ENCODE results near the gene UST.
"Not testable (repeated sequence)": the region's sequence is repeated elsewhere in the genome, so short reads cannot be mapped to it uniquely, and the experiment has no call there.

The UST gene

DNA sequence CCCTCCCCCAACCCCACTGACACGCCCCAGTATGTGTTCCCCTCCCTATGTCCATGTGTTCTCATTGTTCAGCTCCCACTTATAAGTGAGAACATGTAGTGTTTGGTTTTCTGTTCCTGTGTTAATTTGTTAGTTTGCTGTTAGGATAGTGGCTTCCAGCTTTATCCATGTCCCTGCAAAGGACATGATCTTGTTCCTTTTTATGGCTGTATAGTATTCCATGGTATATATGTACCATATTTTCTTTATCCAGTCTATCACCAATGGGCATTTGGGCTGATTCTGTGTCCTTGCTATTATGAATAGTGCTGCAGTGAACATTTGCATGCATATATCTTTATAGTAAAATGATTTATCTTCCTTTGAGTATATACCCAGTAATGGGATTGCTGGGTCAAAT is 259.4 kb downstream of the UST start:
- DNase-seq (ENCODE audit: low read depth in 3 of 3), result not testable (repeated sequence)

DNA sequence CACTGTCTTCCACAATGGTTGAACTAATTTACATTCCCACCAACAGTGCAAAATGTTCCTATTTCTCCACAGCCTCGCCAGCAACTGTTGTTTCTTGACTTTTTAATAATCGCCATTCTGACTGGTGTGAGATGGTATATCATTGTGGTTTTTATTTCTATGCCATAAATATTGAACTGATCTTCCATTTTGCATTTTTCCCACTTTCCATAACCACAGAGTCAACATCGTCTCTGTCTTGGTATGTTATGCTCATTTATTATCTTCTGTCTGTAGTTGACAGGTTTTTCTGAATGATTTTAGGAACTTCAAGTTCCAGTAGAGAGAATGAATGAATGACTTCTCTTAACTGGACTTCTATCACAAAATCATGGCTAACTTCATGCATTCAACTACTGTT is 259.8 kb downstream of the UST start:
- DNase-seq (ENCODE audit: low read depth in 3 of 3), result no peak

DNA sequence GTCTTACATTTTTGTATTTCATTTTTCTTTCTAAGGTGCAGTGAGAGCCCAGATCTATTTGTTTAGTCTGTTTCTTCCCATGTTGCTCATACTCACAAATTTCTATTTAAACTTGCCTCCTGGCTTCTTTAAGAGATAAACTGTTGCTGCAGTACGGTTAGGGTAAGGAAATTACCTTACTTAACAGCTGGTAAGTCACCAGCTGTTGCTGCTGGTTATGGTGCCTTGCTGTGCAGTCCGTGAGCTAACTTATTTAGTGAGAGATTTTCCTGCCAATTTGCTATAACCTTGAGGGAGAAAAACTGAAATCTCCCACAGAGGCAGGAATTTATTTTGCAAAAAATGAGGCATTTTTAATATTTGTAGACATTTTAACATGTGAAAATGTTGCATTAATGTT is 261.0 kb downstream of the UST start:
- DNase-seq (ENCODE audit: low read depth in 3 of 3), result no peak

DNA sequence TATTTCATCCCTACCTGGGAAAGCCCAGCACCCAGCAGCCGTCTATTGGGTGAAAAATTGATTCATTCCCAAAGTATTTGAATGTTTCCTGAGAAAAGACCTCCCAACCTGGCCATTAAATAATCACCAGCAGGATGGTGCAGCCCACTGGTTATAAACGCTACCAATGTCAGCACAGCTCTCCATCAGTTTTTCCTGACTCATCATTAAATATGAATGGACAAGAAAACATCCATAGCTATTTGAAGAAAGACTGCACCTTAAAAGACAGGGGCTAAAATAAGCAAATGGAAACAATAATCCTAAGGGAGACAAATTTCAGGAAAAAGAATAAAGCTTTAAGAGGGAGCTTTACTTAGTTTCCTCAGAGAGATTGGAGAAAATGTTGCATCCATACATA is 261.9 kb downstream of the UST start:
- no peak for DNase-seq (ENCODE audit: low read depth in 3 of 3)

DNA sequence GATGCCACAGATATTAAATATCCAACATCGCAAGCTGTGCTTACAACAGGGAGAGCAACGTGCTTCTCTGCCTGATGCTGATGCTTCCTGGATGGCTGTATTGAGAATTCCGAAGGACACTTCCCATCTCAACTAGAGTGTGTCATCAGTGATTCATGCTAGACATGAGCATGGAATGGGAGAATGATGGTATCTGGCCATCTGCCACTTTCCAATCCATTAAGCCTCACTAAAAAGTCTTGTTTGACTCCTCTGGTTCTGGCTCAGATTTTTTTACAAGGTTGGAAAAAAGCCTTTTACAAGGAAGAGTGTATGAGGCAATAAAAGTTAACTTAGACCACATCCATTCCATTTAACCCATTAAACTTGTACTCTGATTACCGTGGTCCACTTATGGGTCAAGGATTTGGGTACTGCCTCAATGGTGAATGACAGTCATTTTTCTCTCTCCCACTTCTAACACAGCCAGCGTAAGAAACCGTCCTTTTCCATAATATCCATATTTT is 265.3 kb downstream of the UST start:
- DNase-seq (ENCODE audit: low read depth in 3 of 3), result no peak

DNA sequence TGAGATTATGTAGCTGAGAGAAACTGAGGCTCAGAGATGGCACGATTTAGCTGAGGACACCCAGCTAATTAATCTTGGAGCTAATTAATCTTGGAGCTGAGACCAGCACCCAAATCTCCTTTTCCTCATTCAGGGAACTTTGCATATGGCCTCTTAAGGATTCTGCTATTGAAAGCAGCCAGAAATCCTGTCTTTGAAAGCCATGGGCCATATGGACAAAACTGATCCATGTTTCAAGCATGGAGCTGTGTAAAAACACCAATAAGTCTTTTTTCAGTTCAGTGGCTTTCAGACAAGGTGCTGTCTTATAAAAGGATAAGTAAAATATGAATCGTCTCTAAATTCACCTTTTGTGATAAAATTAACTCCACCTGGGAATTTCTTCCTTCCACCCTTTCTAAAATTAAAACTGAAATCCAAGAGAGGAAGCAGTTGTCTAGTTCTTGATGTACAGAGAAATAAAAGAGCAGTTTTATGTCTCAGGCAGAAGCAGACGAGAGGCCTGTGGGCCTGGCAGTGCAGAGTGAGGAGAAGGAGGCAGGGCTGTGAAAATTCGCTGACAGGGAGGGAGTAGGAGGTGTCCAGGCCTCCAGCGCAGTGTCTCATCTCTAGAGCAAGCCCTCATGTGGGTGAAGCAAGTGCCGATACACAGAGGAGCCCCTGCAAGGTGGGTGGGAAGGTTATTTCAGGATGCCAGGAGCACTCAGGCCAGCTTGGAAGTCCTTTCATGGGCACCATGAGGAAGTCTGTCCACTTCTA is 266.9 kb downstream of the UST start:
- no peak for DNase-seq (ENCODE audit: low read depth in 3 of 3)

DNA sequence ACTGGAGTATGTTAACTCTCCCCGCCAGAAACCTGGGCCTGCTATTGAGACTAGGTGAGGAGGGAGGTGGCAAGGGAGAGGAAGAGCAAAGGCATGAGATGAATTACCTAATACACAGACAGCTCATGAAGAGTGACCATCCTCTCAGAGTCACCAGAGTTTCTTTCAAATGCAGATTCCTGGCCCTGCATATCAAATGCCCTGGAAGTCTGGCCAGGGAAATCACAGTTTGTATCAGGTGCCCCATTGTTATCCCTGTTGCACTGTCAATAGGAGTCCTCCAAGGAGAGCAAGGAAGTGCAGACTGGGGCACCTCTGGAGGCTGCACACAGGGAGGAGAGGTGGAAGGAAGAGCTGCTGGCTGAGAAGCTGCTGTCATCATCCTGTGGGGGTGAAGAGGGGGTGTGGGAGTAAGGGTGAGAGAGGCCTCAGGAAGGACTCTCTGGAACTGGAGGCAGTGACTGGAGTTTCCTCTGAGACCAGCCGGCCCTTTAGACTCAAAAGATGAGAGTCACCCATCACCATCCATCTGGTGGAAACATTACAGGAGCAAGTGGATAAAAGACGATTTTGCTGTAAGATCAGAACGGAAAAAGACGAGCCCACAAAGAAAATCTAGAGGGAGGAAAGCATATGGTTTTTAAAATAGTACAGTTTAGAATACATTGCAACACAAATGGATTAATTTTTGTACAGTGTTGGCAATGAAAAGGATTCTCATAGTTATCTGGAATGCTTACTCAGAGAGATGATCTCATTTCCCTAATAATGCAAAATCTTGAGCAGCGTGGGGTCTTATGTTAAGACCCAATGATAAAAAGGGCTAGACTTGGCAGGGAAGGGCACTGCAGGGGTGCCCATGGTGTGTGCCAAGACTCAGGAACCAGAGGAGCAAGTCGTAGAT is 268.1 kb downstream of the UST start:
- no peak for DNase-seq (ENCODE audit: low read depth in 3 of 3)

DNA sequence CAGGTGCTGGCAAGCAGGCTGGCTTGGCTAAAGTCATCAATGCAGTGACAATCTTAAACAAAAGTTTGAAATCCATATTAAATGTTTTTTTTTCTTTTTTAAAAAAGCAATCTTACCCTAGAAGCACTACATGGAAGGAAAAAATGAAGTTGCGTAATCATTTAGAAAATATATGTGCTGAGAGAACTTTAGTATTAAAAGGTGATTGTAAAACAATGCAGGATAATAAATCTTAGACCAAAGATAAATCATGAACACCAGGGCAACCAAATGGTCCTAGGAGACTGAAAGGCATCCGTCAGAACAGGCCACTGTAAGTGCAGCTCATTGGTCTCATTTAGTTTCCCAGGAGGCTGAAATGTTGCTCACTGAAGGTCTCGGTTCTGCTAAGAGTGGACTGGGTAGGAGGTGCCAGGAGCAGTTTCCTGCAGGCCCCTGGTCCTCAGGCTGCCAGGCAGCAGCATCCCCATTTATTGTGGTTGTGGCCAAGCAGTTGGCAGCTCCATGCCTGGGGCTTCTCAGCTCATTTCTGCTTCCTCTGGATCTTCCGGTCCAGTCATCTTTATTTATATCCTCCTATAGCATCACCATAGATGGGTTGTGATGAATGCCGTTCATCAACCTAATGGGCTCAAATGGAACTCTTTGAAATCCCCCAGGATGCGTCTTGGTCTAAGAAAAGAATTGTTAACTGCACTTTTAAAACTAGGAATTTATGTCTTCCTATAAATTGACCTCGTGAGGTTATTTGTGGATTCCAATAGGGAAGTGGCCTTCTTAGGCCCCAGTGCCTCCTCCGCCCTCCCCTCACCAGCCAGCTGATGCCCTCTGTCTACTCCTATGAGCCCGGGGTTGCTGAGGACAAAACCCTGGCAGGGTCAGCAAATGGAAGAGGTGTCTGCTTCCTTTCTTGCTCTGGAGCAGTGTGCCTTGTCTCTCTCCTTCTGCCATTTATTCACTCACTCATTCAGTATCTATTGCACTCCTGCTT is 269.0 kb downstream of the UST start:
- no peak for DNase-seq (ENCODE audit: low read depth in 3 of 3)

DNA sequence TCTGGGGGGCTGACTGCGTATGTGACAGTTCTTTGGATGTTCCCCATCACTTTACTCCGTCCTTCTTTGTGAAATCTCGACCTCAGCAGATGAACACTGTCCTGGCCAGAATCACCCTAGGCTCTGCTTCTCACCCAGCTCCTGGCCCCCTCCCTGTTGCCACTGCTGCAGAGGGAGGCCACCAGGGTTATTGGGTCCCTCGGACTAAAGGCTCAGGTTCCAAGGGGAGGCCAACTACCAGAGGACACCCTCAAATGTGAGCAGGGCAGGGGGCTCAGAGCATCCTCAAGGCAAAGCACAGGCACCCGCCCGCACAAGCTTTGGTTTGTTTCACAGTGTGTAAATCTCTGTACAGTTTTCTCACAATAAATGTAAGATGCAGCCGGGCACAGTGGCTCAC is 269.9 kb downstream of the UST start:
- DNase-seq (ENCODE audit: low read depth in 3 of 3), result no peak

DNA sequence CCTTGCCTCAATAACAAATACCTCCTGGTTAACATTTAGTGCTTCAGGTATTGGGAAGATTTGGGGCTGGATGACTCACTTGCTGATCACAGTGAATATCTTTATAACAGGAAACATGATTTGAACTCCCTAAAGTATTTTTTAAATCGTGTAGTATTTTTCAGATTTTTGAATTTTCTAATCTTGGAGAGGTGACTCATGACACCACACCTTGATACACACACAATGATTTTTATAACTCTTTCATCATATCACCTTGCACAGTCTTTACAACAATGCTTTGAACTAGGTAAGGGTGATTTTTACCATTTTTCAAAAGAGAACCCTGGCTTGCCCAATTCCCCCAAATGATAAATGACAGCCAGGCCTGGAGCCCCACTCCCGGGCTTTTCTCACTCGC is 273.5 kb downstream of the UST start:
- no peak for DNase-seq (ENCODE audit: low read depth in 3 of 3)

DNA sequence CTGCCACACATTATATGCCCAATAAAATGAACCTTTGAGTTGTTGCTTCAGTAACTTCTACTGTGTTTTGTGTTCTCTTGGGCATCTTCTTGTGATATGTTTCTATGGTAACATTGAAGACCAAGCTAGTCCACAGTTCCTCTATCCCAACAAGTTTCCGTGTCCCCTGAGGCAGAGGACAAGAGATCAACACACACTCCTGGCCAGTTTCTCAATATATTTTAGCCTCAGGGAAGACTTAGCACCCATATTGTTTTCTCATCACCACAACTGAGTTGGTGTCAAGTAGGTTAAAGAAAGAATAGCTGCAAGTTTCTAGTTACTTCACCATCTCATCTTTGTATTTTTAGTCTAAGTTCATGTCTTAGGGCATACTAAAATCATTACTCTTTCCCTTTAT is 277.5 kb downstream of the UST start:
- no peak for DNase-seq (ENCODE audit: low read depth in 3 of 3)

DNA sequence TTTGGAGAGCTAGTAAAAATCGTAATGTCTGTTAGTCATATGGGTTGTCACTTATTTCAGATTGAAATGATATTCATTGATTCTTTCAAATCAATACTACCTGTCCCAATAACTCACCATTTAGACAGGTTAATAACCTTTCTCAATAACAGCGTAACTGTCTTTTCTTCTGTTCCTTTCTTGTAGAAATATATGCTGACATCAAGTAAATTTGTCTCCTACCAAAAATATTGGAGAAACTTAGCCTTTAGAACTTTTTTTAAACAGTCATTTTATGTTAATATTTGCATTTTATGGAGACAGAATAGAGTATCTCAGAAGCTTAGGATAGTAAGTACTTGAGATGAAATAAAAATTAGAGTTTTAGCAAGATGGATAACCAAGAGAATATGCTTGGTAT is 278.2 kb downstream of the UST start:
- no peak for DNase-seq (ENCODE audit: low read depth in 3 of 3)

DNA sequence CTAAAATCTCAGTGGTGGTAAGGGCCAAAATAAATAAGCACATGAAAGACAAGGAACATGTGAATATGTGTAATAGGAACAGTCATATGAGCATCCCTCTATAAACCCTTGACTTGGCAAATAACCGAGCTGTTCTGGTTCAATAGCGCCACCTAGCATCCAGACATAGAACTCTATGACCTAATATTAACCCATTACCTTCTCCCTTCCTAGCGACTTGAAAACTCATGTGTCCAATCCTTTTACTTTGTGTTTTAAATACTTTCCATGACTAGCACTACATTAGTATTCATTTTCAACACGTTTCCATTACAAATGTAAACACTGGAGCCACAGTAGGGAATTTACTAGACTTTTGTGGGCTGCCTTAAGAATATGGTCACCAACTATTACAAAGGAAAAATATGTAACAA is 279.7 kb downstream of the UST start:
- DNase-seq (ENCODE audit: low read depth in 3 of 3), result peak in 2 of 3 donors; percentile 21 to 27

DNA sequence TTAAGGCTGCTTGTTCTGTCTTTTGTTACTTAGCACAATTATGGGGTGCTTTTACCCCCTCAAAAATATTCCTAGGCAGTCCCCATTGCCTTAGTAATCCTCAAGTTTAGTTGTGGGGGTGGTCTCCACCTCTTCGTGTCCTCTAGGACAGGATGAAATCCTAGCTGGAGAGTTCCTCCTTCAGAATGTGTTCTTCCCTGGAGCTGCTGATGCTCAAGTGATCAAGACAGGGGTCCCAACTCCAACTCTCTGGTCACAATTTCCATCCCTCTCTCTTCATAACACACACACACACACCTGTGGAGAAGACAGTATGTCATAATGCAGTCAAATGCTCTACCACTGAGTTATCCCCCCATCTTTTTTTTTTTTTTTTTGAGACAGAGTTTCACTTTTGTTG is 280.7 kb downstream of the UST start:
- no peak for DNase-seq (ENCODE audit: low read depth in 3 of 3)

DNA sequence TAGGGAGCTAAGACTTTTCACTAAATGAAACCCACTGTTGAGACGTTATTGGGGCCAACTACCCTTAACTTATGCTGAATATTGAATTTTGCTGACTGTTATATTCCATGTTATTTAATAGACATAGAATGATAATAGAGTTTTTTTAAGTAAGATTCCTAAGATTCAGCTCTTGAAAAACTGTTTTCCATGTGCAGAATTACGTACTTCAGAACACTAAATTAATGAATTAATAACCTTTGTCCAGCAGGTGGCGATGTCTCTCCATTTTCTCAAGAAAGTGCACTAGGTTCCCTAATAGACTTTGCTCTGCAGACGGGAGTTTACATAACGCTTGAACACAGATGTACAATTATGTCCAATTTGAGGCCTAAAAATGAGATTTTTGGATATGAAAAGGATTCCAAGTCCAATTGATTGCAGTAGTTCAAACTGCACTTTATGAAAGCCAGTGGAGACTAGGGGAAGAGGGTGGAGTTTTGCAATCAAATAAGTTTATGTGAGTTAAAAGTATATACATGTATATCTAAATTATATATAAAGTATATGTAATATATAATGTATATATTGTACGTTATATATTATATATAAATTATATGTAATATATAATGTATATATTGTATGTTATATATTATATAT is 282.1 kb downstream of the UST start:
- peak in 2 of 3 donors; percentile 55 to 66 for DNase-seq (ENCODE audit: low read depth in 3 of 3)

DNA sequence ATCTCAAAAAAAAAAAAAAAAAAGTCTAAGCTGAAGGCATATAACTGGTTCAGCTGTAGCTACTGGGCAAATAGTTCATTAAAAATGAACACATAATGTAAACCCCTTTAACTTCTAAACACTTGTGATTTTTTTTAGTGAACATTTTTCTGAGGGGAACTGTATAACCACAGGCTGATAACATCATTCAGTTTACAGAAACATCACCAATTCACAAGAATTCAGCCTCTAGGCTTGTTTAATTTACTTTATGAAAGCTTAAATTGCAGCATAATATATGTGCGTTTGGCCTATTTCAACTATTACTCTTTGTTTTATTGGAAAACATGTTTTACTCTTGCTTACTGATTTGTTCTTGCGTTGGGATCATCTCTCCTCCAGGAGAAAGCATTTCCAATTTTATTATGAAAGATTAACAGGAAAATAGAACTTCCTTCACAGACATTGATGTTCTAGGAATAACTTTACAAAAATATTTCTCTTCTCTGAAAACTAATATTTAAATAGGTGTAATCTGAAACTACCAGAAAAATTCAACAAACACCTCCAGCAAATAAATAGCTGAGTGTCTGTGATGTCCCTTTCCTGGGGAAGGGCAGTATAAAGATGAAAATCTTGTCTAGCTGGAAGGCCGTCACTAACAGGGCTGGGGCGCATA is 284.5 kb downstream of the UST start:
- no peak for DNase-seq (ENCODE audit: low read depth in 3 of 3)

DNA sequence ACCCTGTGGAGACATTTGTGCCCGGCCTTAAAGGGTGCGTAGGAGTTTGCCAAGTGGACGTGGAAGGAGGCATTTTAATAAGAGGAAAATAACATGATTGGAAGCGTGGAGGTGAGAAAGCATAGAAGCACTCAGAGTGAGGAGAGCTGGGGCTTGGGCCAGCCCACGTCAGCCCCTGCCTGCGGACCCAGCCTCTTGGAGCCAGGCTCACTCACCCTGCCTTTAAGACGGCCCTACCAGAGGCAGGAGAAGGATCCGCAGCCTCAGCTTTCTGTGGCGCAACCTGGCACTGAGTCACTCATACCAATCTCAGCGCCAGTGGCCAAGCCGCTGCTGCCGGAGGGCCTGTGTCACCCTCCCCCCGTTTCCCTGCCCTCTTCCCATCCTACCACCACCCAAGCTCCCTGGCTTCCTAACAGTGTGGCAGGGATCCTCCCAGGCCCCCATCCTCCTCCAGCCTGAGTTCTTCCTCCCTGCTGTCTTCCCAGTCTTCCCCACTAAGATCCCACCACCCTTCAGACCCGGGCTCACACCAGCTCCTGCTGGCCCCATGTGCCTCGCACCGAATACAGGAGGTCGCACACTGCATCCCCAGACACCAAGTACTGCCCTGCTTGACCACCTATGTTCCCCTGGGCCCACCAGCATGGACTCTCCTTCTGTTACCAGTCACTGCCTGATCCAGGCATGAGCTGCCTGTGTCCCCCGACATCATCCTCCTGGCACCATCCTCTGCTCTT is 285.2 kb downstream of the UST start:
- peak in 2 of 3 donors; percentile 25 to 46 for DNase-seq (ENCODE audit: low read depth in 3 of 3)

DNA sequence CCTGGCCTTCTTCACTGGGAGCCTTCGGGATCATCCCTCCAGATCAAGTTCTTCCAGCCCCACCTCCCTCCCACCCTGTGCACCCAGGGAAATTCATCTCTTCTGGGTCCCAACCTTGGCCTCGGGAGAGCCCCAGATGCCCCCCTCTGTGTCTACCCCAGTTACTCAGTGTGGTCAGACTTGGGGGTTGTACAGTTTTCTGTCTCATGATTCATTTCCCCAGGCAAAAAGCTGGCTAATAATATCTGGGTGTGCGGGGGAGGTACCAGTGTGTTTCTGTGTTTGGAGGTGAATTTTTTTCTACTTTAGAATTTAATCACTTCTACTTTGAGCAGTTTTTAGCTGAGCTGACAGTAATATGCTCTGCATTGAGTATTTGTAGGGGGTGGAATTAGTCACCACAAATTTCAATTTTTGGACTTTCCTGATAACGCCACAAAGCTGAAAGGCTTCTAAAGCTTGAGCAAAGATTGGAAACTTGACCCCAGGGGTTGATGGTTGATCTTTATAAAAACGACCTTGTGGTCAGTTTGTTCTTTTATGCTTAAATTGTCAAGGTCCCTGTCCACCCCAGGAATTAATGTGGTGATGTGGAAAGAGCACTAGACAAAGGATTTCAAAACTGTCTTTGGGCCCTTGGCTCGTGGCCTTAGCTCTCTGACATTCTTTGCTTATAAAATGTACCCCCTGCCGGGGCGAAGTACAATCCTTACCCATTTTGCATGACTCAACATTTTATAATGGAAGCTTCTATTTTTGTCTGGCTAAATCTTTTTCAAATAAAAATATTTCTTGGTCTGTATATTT is 286.0 kb downstream of the UST start:
- peak; percentile 45 to 61 (median 47) for DNase-seq (ENCODE audit: low read depth in 3 of 3)

DNA sequence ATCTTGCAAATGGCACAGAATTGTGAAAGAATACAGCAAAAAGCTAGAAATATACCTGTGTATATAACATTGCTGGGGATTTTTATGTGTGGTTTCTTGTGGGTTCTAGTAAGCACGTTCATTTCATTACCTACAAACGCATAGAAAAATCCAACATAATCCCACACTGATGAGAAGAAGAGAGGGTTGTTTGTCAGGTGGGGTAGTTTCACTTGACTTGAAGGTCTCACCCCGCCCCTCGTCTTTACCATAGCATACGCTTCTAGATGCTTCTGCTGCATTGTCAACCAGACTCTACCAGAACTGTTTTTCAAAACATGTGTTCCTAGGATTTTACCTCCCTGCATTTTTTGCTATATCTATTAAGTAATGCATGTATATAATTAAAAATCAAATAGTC is 286.6 kb downstream of the UST start:
- peak in 1 of 3 donors; percentile 15 for DNase-seq (ENCODE audit: low read depth in 3 of 3)

Data from stimulated activated CD4-positive, alpha-beta T cell treated with anti-CD3 and anti-CD28 coated beads, TNF-alpha, amount 100 ng/mL, for 48 hours (primary cell).